Measurements from ENCODE around the gene TMEM79. TPM values are rescaled to one million over a fixed set of nuclear protein-coding genes. Genes with fewer than 3 reads are reported as not detected.

Gene TMEM79
- total RNA-seq, 2 donors from 2014 or later, result 2.9 to 7.0 TPM

DNA sequence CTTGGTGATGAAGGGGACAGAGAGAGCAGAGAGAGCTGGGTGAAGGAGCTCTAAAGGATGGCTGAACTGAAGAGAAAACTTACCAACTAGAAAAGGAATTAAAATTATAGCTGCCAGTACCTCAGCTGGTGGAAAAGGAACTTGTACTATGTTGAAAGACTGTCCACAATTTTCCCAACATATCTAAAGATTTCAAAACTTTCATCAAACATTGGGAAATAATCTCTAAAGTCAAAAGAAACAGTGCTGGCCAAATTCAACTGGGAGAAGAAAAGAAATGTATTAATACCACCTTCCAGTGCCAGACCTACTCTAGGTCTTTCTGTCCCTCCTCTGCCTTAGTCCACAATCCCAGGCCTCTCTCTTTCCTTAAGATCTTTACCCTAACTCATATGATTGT is 7.6 kb upstream of the TMEM79 start:
- intact Hi-C loops (cut with DNase I), result no loop called here
- no peaks in the 10 kb centered on the region for H3K9me3 ChIP-seq
- H3K36me3 ChIP-seq, result peaks cover 31% of the 10 kb centered on the region
- DNase-seq, result no peak
- H3K4me3 ChIP-seq, result no peak overlapping the region
- no peaks in the 10 kb centered on the region for H3K27me3 ChIP-seq
- no peak overlapping the region for H3K27ac ChIP-seq
- no peak overlapping the region for H3K9ac ChIP-seq (ENCODE audit: low read depth in 2 of 2, low read length in 2 of 2)
- H3K4me1 ChIP-seq, result peaks cover 12% of the 10 kb centered on the region
- TF ChIP-seq CTCF (IDR thresholded peaks at IDR 0.05), result no peak

DNA sequence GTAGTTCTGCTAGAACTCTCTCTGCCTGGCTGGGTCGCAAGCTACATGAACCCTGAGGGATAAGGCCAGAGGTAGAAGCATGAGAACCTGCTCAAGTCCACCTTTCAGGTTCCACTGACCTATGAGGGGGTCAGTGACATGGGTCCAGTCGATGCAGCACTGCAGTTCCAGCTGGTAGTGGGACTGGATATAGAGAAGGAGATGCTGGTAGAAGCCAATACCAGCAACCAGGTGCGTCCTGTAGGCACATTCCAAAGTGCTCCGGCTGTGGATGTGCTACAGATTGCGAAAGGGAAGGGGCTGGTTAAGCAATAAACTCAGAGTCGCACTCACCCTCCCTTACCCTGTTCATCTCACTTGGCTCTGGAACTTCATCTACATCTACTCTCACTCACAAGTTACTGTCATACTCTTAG is 7.2 kb upstream of the TMEM79 start:
- no peak for DNase-seq
- Histone ChIP-seq H3K27ac (no peak overlapping the region), H3K9me3 (no peaks in the 10 kb centered on the region)

DNA sequence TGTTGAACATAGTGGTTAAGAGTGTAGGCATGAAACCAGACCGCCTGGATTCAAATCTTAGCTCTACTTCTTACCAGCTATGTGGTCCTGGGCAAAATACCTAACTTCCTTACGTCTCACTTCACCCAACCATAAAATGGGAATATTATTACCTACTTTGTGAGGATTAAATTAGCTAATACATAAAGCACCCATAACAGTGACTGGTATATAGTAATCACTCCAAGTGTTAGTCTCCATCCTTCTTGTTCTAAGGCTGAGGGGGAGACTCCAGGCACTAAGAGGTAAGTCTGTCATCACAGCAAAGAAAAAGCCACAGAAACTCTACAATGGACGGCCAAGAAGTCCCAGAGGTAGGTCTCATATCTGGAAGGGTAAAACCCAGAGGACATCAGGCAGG is 4.3 kb upstream of the TMEM79 start:
- TF ChIP-seq CTCF (IDR thresholded peaks at IDR 0.05), result no peak
- Histone ChIP-seq H3K27me3 (no peaks in the 10 kb centered on the region), H3K4me1 (peaks cover 14% of the 10 kb centered on the region), H3K27ac (no peak overlapping the region), H3K9me3 (no peaks in the 10 kb centered on the region), H3K36me3 (peaks cover 17% of the 10 kb centered on the region), H3K4me3 (no peak overlapping the region), H3K9ac (ENCODE audit: low read depth in 2 of 2, low read length in 2 of 2) (no peak overlapping the region)
- DNase-seq, result no peak
- intact Hi-C loops (cut with DNase I), result no loop called here

More for the DNA sequence above, 7.2 kb upstream of the TMEM79 start:
- Histone ChIP-seq H3K36me3 (peaks cover 31% of the 10 kb centered on the region), H3K27me3 (no peaks in the 10 kb centered on the region), H3K9ac (ENCODE audit: low read depth in 2 of 2, low read length in 2 of 2) (no peak overlapping the region), H3K4me3 (no peak overlapping the region), H3K4me1 (peaks cover 14% of the 10 kb centered on the region)
- intact Hi-C loops (cut with DNase I), result no loop called here
- TF ChIP-seq CTCF (IDR thresholded peaks at IDR 0.05), result no peak

DNA sequence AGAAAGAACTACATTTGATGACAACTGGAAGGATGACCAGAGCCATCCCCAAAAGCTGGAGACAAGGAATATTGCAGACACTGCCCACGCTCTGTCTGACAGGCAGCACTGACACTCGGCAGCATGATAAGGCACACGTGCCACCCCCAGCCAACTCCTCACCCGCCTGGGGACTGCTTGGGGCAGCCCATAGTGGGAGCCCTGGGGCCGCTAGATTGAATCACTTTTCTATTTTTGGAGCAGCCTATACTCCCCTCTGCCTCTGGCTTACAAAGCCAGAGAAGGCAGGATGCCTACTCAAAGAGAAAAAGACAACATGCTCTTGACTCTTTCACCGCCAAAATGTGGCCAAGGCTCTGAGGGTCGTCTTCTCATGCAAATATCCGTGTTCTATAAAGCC is 2.8 kb upstream of the TMEM79 start:
- intact Hi-C loops (cut with DNase I), result no loop called here
- peaks cover 14% of the 10 kb centered on the region for H3K4me1 ChIP-seq
- no peaks in the 10 kb centered on the region for H3K9me3 ChIP-seq
- no peak overlapping the region for H3K27ac ChIP-seq
- H3K4me3 ChIP-seq, result peak overlapping the region; percentile 86
- no peak for DNase-seq
- no peak for TF ChIP-seq CTCF (IDR thresholded peaks at IDR 0.05)
- H3K9ac ChIP-seq (ENCODE audit: low read depth in 2 of 2, low read length in 2 of 2), result peak overlapping the region; percentile 77 to 92
- H3K36me3 ChIP-seq, result peaks cover 12% of the 10 kb centered on the region
- no peaks in the 10 kb centered on the region for H3K27me3 ChIP-seq

- no peak for TF ChIP-seq CTCF (IDR thresholded peaks at IDR 0.05)
- no peaks in the 10 kb centered on the region for H3K27me3 ChIP-seq
- H3K9ac ChIP-seq (ENCODE audit: low read depth in 2 of 2, low read length in 2 of 2), result peak overlapping the region; percentile 77 to 92
- H3K36me3 ChIP-seq, result peaks cover 6% of the 10 kb centered on the region
- H3K9me3 ChIP-seq, result no peaks in the 10 kb centered on the region
- peak; percentile 78 for DNase-seq
- H3K4me1 ChIP-seq, result peaks cover 14% of the 10 kb centered on the region
- H3K4me3 ChIP-seq, result peak overlapping the region; percentile 86
- peak overlapping the region; percentile 91 for H3K27ac ChIP-seq
- intact Hi-C loops (cut with DNase I), result no loop called here
These were observed 2.2 kb upstream of the TMEM79 start for GRCh38 chr1:156281693-156282478.
